K562 (cell line): Measurements from ENCODE around the gene ANGPTL1.

ENCODE experiments used
- DPF2 ChIP-seq: fragments of 450-650 bp; IDR thresholded peaks from 2 replicates; pipeline ENCODE4 v1.6.1; 2016
- JUNB ChIP-seq: fragments of 450-650 bp; formaldehyde crosslinking; conservative IDR thresholded peaks from 2 replicates; pipeline ENCODE4 v1.4.0; 2020; ENCODE audit warnings: mild to moderate bottlenecking
- SIN3A ChIP-seq, 2 experiments: fragments of 150-350 bp in 1 of 2; IDR thresholded peaks; 2 replicates each; pipeline ENCODE4 v1.6.1; 2011 to 2016; ENCODE audit warnings: borderline replicate concordance in 2 of 2, low read depth in 2 of 2, low read length in 2 of 2, mild to moderate bottlenecking in 2 of 2, moderate library complexity in 2 of 2; ENCODE audit not compliant: control insufficient read depth in 1 of 2
- ZFP30 ChIP-seq: fragments of 250-450 bp; sonication (Bioruptor Pico); IDR thresholded peaks from 2 replicates; pipeline ENCODE4 v1.8.0; 2022; ENCODE audit warnings: moderate library complexity, mild to moderate bottlenecking, inconsistent platforms, borderline replicate concordance
- ZNF324 ChIP-seq: fragments of 250-450 bp; sonication (Bioruptor Pico); IDR thresholded peaks from 2 replicates; pipeline ENCODE4 v1.4.0; 2020; ENCODE audit warnings: mild to moderate bottlenecking
- ZSCAN29 ChIP-seq: fragments of 450-650 bp; IDR thresholded peaks from 2 replicates; pipeline ENCODE4 v1.6.1; 2017
- TF ChIP-seq, protein P1 (sequence below): fragments of 250-450 bp; sonication (Bioruptor Pico); IDR thresholded peaks from 2 replicates; pipeline ENCODE4 v1.5.0; 2021; ENCODE audit warnings: mild to moderate bottlenecking, borderline replicate concordance
- TF ChIP-seq, protein P2 (sequence below), 3 experiments: IDR thresholded peaks in 2 of 3; conservative IDR thresholded peaks in 1 of 3; 2 replicates each; pipeline ENCODE4 v1.5.1; 2011 to 2012; ENCODE audit warnings: low read length in 3 of 3, mild to moderate bottlenecking in 3 of 3, control low read depth in 2 of 3, improper control_type of control experiment in 1 of 3, inconsistent platforms in 1 of 3, low read depth in 1 of 3, mixed read lengths in 1 of 3, moderate library complexity in 1 of 3; ENCODE audit not compliant: insufficient read depth in 2 of 3

DNA sequence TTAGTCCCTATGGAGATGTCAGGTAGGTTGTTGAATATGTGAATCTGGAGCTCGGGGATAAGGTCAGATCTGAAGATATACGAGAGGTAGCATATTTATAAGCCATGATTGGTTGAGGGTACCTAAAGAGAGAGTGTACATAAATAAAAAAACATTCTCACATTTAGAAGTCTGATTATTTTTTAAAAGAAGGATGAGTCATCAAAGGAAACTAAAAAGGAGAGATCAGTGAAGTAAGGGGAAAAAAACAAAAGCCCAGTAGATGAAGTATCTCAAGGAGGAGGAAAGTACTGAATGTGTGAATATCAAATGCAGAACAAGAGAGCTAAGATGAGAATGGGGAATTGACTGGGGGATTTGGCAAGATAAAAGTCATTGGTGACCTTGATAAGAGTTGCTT is 15.7 kb upstream of the ANGPTL1 start:
- TF ChIP-seq DPF2 (no peak), ZSCAN29 (no peak), JUNB (CRISPR knock-in tag) (no peak), ZNF324 (CRISPR knock-in tag) (no peak), ZFP30 (CRISPR knock-in tag) (no peak), SIN3A (IDR thresholded peaks at IDR 0.05; ENCODE audit: borderline replicate concordance in 2 of 2, control insufficient read depth in 1 of 2, low read depth in 2 of 2, low read length in 2 of 2) (no peak)
- TF ChIP-seq, protein P1, sequence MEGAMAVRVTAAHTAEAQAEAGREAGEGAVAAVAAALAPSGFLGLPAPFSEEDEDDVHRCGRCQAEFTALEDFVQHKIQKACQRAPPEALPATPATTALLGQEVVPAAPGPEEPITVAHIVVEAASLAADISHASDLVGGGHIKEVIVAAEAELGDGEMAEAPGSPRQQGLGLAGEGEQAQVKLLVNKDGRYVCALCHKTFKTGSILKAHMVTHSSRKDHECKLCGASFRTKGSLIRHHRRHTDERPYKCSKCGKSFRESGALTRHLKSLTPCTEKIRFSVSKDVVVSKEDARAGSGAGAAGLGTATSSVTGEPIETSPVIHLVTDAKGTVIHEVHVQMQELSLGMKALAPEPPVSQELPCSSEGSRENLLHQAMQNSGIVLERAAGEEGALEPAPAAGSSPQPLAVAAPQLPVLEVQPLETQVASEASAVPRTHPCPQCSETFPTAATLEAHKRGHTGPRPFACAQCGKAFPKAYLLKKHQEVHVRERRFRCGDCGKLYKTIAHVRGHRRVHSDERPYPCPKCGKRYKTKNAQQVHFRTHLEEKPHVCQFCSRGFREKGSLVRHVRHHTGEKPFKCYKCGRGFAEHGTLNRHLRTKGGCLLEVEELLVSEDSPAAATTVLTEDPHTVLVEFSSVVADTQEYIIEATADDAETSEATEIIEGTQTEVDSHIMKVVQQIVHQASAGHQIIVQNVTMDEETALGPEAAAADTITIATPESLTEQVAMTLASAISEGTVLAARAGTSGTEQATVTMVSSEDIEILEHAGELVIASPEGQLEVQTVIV (CRISPR knock-in tag), result no peak
- TF ChIP-seq, protein P2, sequence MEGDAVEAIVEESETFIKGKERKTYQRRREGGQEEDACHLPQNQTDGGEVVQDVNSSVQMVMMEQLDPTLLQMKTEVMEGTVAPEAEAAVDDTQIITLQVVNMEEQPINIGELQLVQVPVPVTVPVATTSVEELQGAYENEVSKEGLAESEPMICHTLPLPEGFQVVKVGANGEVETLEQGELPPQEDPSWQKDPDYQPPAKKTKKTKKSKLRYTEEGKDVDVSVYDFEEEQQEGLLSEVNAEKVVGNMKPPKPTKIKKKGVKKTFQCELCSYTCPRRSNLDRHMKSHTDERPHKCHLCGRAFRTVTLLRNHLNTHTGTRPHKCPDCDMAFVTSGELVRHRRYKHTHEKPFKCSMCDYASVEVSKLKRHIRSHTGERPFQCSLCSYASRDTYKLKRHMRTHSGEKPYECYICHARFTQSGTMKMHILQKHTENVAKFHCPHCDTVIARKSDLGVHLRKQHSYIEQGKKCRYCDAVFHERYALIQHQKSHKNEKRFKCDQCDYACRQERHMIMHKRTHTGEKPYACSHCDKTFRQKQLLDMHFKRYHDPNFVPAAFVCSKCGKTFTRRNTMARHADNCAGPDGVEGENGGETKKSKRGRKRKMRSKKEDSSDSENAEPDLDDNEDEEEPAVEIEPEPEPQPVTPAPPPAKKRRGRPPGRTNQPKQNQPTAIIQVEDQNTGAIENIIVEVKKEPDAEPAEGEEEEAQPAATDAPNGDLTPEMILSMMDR (IDR thresholded peaks at IDR 0.05 in 2 of 3, conservative IDR thresholded peaks at IDR 0.05 in 1 of 3; ENCODE audit: insufficient read depth in 2 of 3, low read depth in 1 of 3, low read length in 3 of 3), result no peak
